ENCODE data around the gene MTCL1.
A peak's percentile ranks its signal among the peaks of the same experiment; 100 is the strongest.

Gene MTCL1

GRCh38 chr18:8703781-8704301 lies 1.5 kb upstream of the MTCL1 start:
- Histone ChIP-seq H3K9me3 (ENCODE audit: control insufficient read depth, low read length) (no peaks in the 10 kb centered on the region), H3K4me3 (ENCODE audit: extremely low read depth, insufficient read depth, low read length, poor library complexity, severe bottlenecking) (no peak overlapping the region), H3K27ac (ENCODE audit: low read depth, low read length, severe bottlenecking) (no peak overlapping the region), H3K4me1 (ENCODE audit: control insufficient read depth, insufficient read depth, low read length, poor library complexity, severe bottlenecking) (peaks cover 13% of the 10 kb centered on the region), H3K36me3 (ENCODE audit: control insufficient read depth, insufficient read depth, low read length) (no peaks in the 10 kb centered on the region)
- 71 to 78% methylated on average over 10 to 16 of the region's 16 CpGs for WGBS, 2 experiments (ENCODE audit: insufficient coverage in 2 of 2)

GRCh38 chr18:8704361-8705237 lies 757 bp upstream of the MTCL1 start:
- Histone ChIP-seq H3K4me1 (ENCODE audit: control insufficient read depth, insufficient read depth, low read length, poor library complexity, severe bottlenecking) (peaks cover 13% of the 10 kb centered on the region), H3K36me3 (ENCODE audit: control insufficient read depth, insufficient read depth, low read length) (no peaks in the 10 kb centered on the region), H3K9me3 (ENCODE audit: control insufficient read depth, low read length) (no peaks in the 10 kb centered on the region), H3K4me3 (ENCODE audit: extremely low read depth, insufficient read depth, low read length, poor library complexity, severe bottlenecking) (peak overlapping the region; percentile 42), H3K27ac (ENCODE audit: low read depth, low read length, severe bottlenecking) (no peak overlapping the region)
- WGBS, 2 experiments (ENCODE audit: insufficient coverage in 2 of 2) = 15 to 33% methylated on average over 15 to 33 of the region's 64 CpGs

- Histone ChIP-seq H3K27ac (ENCODE audit: low read depth, low read length, severe bottlenecking) (no peak overlapping the region), H3K4me3 (ENCODE audit: extremely low read depth, insufficient read depth, low read length, poor library complexity, severe bottlenecking) (peak overlapping the region; percentile 53), H3K36me3 (ENCODE audit: control insufficient read depth, insufficient read depth, low read length) (no peaks in the 10 kb centered on the region), H3K4me1 (ENCODE audit: control insufficient read depth, insufficient read depth, low read length, poor library complexity, severe bottlenecking) (peaks cover 13% of the 10 kb centered on the region), H3K9me3 (ENCODE audit: control insufficient read depth, low read length) (no peaks in the 10 kb centered on the region)
- 0% methylated on average over 85 to 110 of the region's 116 CpGs for WGBS, 2 experiments (ENCODE audit: insufficient coverage in 2 of 2)
These were observed 820 bp downstream of the MTCL1 start for GRCh38 chr18:8705961-8706790.

- Histone ChIP-seq H3K4me1 (ENCODE audit: control insufficient read depth, insufficient read depth, low read length, poor library complexity, severe bottlenecking) (peaks cover 13% of the 10 kb centered on the region), H3K9me3 (ENCODE audit: control insufficient read depth, low read length) (no peaks in the 10 kb centered on the region), H3K36me3 (ENCODE audit: control insufficient read depth, insufficient read depth, low read length) (no peaks in the 10 kb centered on the region), H3K4me3 (ENCODE audit: extremely low read depth, insufficient read depth, low read length, poor library complexity, severe bottlenecking) (peak overlapping the region; percentile 53), H3K27ac (ENCODE audit: low read depth, low read length, severe bottlenecking) (no peak overlapping the region)
- WGBS, 2 experiments (ENCODE audit: insufficient coverage in 2 of 2) = 2 to 3% methylated on average over 35 to 39 of the region's 48 CpGs
These were observed 1.6 kb downstream of the MTCL1 start for GRCh38 chr18:8706791-8707555.

GRCh38 chr18:8707556-8708300 lies 2.4 kb downstream of the MTCL1 start:
- no peak overlapping the region for H3K27ac ChIP-seq (ENCODE audit: low read depth, low read length, severe bottlenecking)

GRCh38 chr18:8708670-8709069 lies 3.3 kb downstream of the MTCL1 start:
- Histone ChIP-seq H3K9me3 (ENCODE audit: control insufficient read depth, low read length) (no peaks in the 10 kb centered on the region), H3K36me3 (ENCODE audit: control insufficient read depth, insufficient read depth, low read length) (no peaks in the 10 kb centered on the region), H3K27ac (ENCODE audit: low read depth, low read length, severe bottlenecking) (no peak overlapping the region), H3K4me3 (ENCODE audit: extremely low read depth, insufficient read depth, low read length, poor library complexity, severe bottlenecking) (no peak overlapping the region), H3K4me1 (ENCODE audit: control insufficient read depth, insufficient read depth, low read length, poor library complexity, severe bottlenecking) (peaks cover 7% of the 10 kb centered on the region)
- WGBS, 2 experiments (ENCODE audit: insufficient coverage in 2 of 2) = 78 to 82% methylated on average over 6 to 8 of the region's 9 CpGs

More at GRCh38 chr18:8707556-8708300, 2.4 kb downstream of the MTCL1 start:
- H3K36me3 ChIP-seq (ENCODE audit: control insufficient read depth, insufficient read depth, low read length) = no peaks in the 10 kb centered on the region
- 46 to 61% methylated on average over 3 to 4 of the region's 4 CpGs for WGBS, 2 experiments (ENCODE audit: insufficient coverage in 2 of 2)
- H3K4me1 ChIP-seq (ENCODE audit: control insufficient read depth, insufficient read depth, low read length, poor library complexity, severe bottlenecking) = peaks cover 13% of the 10 kb centered on the region
- H3K4me3 ChIP-seq (ENCODE audit: extremely low read depth, insufficient read depth, low read length, poor library complexity, severe bottlenecking) = peak overlapping the region; percentile 53
- H3K9me3 ChIP-seq (ENCODE audit: control insufficient read depth, low read length) = no peaks in the 10 kb centered on the region

GRCh38 chr18:8709248-8710059 lies 4.1 kb downstream of the MTCL1 start:
- H3K27ac ChIP-seq (ENCODE audit: low read depth, low read length, severe bottlenecking) = no peak overlapping the region
- 94 to 100% methylated on average over 8 to 11 of the region's 14 CpGs for WGBS, 2 experiments (ENCODE audit: insufficient coverage in 2 of 2)
- H3K4me3 ChIP-seq (ENCODE audit: extremely low read depth, insufficient read depth, low read length, poor library complexity, severe bottlenecking) = no peak overlapping the region
- H3K4me1 ChIP-seq (ENCODE audit: control insufficient read depth, insufficient read depth, low read length, poor library complexity, severe bottlenecking) = no peaks in the 10 kb centered on the region
- peaks cover 3% of the 10 kb centered on the region for H3K36me3 ChIP-seq (ENCODE audit: control insufficient read depth, insufficient read depth, low read length)
- no peaks in the 10 kb centered on the region for H3K9me3 ChIP-seq (ENCODE audit: control insufficient read depth, low read length)

GRCh38 chr18:8711736-8712135 lies 6.4 kb downstream of the MTCL1 start:
- peaks cover 5% of the 10 kb centered on the region for H3K36me3 ChIP-seq (ENCODE audit: control insufficient read depth, insufficient read depth, low read length)
- WGBS, 2 experiments (ENCODE audit: insufficient coverage in 2 of 2) = 88 to 93% methylated on average over 1 to 4 of the region's 5 CpGs
- H3K9me3 ChIP-seq (ENCODE audit: control insufficient read depth, low read length) = no peaks in the 10 kb centered on the region

GRCh38 chr18:8713691-8714090 lies 8.3 kb downstream of the MTCL1 start:
- 77 to 80% methylated on average over 7 to 8 of the region's 8 CpGs for WGBS, 2 experiments (ENCODE audit: insufficient coverage in 2 of 2)
- H3K27ac ChIP-seq (ENCODE audit: low read depth, low read length, severe bottlenecking) = no peak overlapping the region
- H3K4me3 ChIP-seq (ENCODE audit: extremely low read depth, insufficient read depth, low read length, poor library complexity, severe bottlenecking) = no peak overlapping the region
- no peaks in the 10 kb centered on the region for H3K9me3 ChIP-seq (ENCODE audit: control insufficient read depth, low read length)
- H3K36me3 ChIP-seq (ENCODE audit: control insufficient read depth, insufficient read depth, low read length) = peaks cover 5% of the 10 kb centered on the region
- peaks cover 11% of the 10 kb centered on the region for H3K4me1 ChIP-seq (ENCODE audit: control insufficient read depth, insufficient read depth, low read length, poor library complexity, severe bottlenecking)

More at GRCh38 chr18:8711736-8712135, 6.4 kb downstream of the MTCL1 start:
- H3K4me3 ChIP-seq (ENCODE audit: extremely low read depth, insufficient read depth, low read length, poor library complexity, severe bottlenecking) = no peak overlapping the region
- H3K4me1 ChIP-seq (ENCODE audit: control insufficient read depth, insufficient read depth, low read length, poor library complexity, severe bottlenecking) = peaks cover under 1% of the 10 kb centered on the region
- H3K27ac ChIP-seq (ENCODE audit: low read depth, low read length, severe bottlenecking) = peak overlapping the region; percentile 10
